Measurements from ENCODE around the gene MAD1L1. TPM values are rescaled to one million over a fixed set of nuclear protein-coding genes. Genes with fewer than 3 reads are reported as not detected.

The MAD1L1 gene
- total and polyA plus RNA-seq, 2 donors (not counting 3 experiments of a cell fraction or from before 2014, with no cell fraction given), result 34.1 to 42.3 TPM

- H3K4me1 ChIP-seq (ENCODE audit: control insufficient read depth, extremely low read depth, insufficient read depth, low read length), result no peaks in the 10 kb centered on the region
- H3K27ac ChIP-seq (ENCODE audit: insufficient read depth, low read depth, low read length), result no peak overlapping the region
- no peaks in the 10 kb centered on the region for H3K9me3 ChIP-seq (replicated peaks; ENCODE audit: control insufficient read depth, insufficient read depth, low read length)
- no peak overlapping the region for H3K4me3 ChIP-seq (replicated peaks in 1 of 3; ENCODE audit: insufficient read depth in 1 of 3, low read depth in 1 of 3, low read length in 3 of 3)
- no peak overlapping the region for H2AFZ ChIP-seq (ENCODE audit: low read depth, low read length)
- no peaks in the 10 kb centered on the region for H3K27me3 ChIP-seq (ENCODE audit: control insufficient read depth in 2 of 2, insufficient read depth in 2 of 2, low read length in 2 of 2)
- DNase-seq (ENCODE audit: low read depth, low spot score) (no peak), FAIRE-seq (no peak)
- POLR2A ChIA-PET, result no interaction called here
- H3K79me2 ChIP-seq (ENCODE audit: control insufficient read depth, insufficient read depth, low read length), result no peaks in the 10 kb centered on the region
- H4K20me1 ChIP-seq (replicated peaks; ENCODE audit: control insufficient read depth, extremely low read depth, insufficient read depth, low read length), result no peaks in the 10 kb centered on the region
- H3K9ac ChIP-seq (replicated peaks; ENCODE audit: extremely low read depth, insufficient read depth, low read length), result no peak overlapping the region
- intact Hi-C loops (cut with micrococcal nuclease), result loop anchor here (1.0 to 2.0 kb wide), 3 partner anchors 104 to 629 kb away; no protein-coding TSS in a partner anchor
- CTCF ChIA-PET, result interaction anchor here (1.0 to 3.3 kb wide), 11 partner anchors 14 to 628 kb away, joined by 3 to 36 read pairs (median 6); no protein-coding TSS in a partner anchor
- no TSS peak for BruUV-seq (replicated peaks)
- H3K9me1 ChIP-seq (replicated peaks; ENCODE audit: control insufficient read depth, extremely low read depth, insufficient read depth, low read length), result no peaks in the 10 kb centered on the region
- TF ChIP-seq FOS (IDR thresholded peaks at IDR 0.05; ENCODE audit: borderline replicate concordance, insufficient read depth, low read length) (no peak), GATA2 (IDR thresholded peaks at IDR 0.05; ENCODE audit: insufficient read depth, insufficient read length, low read depth, low read length) (no peak)
- no peak overlapping the region for H3K4me2 ChIP-seq (ENCODE audit: insufficient read depth, low read length)
- dilution Hi-C loops (cut with MboI; ENCODE audit: extremely low pct_ligation_motif_present, low sequenced_read_pairs), result no loop called here
- H3K36me3 ChIP-seq (ENCODE audit: control insufficient read depth in 2 of 2, extremely low read depth in 1 of 2, insufficient read depth in 2 of 2, low read length in 2 of 2), result peaks cover 3 to 16% of the 10 kb centered on the region in 2 experiments
Measured at GRCh38 chr7:2208712-2209111, 24.0 kb downstream of the MAD1L1 start.

- Histone ChIP-seq H3K9me3 (replicated peaks; ENCODE audit: control insufficient read depth, insufficient read depth, low read length) (no peaks in the 10 kb centered on the region), H3K79me2 (ENCODE audit: control insufficient read depth, insufficient read depth, low read length) (no peaks in the 10 kb centered on the region), H2AFZ (ENCODE audit: low read depth, low read length) (no peak overlapping the region), H3K4me2 (ENCODE audit: insufficient read depth, low read length) (no peak overlapping the region), H3K4me1 (ENCODE audit: control insufficient read depth, extremely low read depth, insufficient read depth, low read length) (no peaks in the 10 kb centered on the region), H3K9me1 (replicated peaks; ENCODE audit: control insufficient read depth, extremely low read depth, insufficient read depth, low read length) (no peaks in the 10 kb centered on the region), H3K4me3 (replicated peaks in 1 of 3; ENCODE audit: insufficient read depth in 1 of 3, low read depth in 1 of 3, low read length in 3 of 3) (no peak overlapping the region), H3K9ac (replicated peaks; ENCODE audit: extremely low read depth, insufficient read depth, low read length) (no peak overlapping the region), H3K27me3 (ENCODE audit: control insufficient read depth in 2 of 2, insufficient read depth in 2 of 2, low read length in 2 of 2) (no peaks in the 10 kb centered on the region), H3K27ac (ENCODE audit: insufficient read depth, low read depth, low read length) (no peak overlapping the region), H4K20me1 (replicated peaks; ENCODE audit: control insufficient read depth, extremely low read depth, insufficient read depth, low read length) (no peaks in the 10 kb centered on the region), H3K36me3 (ENCODE audit: control insufficient read depth in 2 of 2, extremely low read depth in 1 of 2, insufficient read depth in 2 of 2, low read length in 2 of 2) (peaks cover 0 to 5% of the 10 kb centered on the region in 2 experiments)
- POLR2A ChIA-PET, result no interaction called here
- no TSS peak for BruUV-seq (replicated peaks)
- CTCF ChIA-PET, result no interaction called here
- no peak for FAIRE-seq
- dilution Hi-C loops (cut with MboI; ENCODE audit: extremely low pct_ligation_motif_present, low sequenced_read_pairs) (no loop called here), intact Hi-C loops (cut with micrococcal nuclease) (no loop called here)
- TF ChIP-seq CTCF (IDR thresholded peaks at IDR 0.05; ENCODE audit: extremely low read depth in 1 of 2, insufficient read depth in 1 of 2, low read depth in 1 of 2, low read length in 2 of 2) (no peak), POLR2AphosphoS5 (IDR thresholded peaks at IDR 0.05; ENCODE audit: insufficient read depth, low read depth, low read length) (no peak), GATA2 (IDR thresholded peaks at IDR 0.05; ENCODE audit: insufficient read depth, insufficient read length, low read depth, low read length) (no peak), MAX (IDR thresholded peaks at IDR 0.05; ENCODE audit: insufficient read depth, insufficient read length) (no peak)
- no peak for DNase-seq (ENCODE audit: low read depth, low spot score)
Measured at GRCh38 chr7:2205036-2205780, 27.5 kb downstream of the MAD1L1 start.
